Measurements from ENCODE around the gene CAVIN3.
A peak's percentile ranks its signal among the peaks of the same experiment; 100 is the strongest.

Gene CAVIN3

DNA sequence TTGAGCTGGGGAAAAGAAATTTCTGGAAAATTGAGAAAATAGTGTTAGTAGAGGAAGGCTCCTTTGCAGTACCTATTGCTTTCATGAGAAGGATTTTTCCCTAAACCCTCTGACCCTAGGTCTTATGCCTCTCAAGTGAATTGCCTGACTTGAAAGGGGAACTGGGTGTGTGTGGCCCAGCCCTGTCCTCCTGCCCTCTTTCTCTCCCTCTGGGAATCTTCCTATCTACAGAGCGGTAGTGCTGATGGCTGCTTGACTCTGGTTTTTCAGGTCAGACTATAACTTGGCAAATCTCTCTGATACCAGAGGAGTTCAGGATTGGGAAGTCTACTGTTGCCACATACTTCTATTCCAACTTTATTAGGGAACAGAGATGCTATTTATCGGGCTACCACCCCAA is 19.2 kb downstream of the CAVIN3 start:
- TF ChIP-seq MAX (IDR thresholded peaks at IDR 0.05; ENCODE audit: low read depth, low read length) (no peak), MYC (IDR thresholded peaks at IDR 0.05; ENCODE audit: low read depth, low read length) (no peak), POLR2A (IDR thresholded peaks at IDR 0.05; ENCODE audit: extremely low read depth, insufficient read length) (no peak)
- TF ChIP-seq, protein P1, sequence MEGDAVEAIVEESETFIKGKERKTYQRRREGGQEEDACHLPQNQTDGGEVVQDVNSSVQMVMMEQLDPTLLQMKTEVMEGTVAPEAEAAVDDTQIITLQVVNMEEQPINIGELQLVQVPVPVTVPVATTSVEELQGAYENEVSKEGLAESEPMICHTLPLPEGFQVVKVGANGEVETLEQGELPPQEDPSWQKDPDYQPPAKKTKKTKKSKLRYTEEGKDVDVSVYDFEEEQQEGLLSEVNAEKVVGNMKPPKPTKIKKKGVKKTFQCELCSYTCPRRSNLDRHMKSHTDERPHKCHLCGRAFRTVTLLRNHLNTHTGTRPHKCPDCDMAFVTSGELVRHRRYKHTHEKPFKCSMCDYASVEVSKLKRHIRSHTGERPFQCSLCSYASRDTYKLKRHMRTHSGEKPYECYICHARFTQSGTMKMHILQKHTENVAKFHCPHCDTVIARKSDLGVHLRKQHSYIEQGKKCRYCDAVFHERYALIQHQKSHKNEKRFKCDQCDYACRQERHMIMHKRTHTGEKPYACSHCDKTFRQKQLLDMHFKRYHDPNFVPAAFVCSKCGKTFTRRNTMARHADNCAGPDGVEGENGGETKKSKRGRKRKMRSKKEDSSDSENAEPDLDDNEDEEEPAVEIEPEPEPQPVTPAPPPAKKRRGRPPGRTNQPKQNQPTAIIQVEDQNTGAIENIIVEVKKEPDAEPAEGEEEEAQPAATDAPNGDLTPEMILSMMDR (IDR thresholded peaks at IDR 0.05; ENCODE audit: low read depth, low read length) = no peak
- H3K4me3 ChIP-seq (ENCODE audit: low read depth, low read length) = no peak overlapping the region
- DNase-seq (ENCODE audit: low read depth) = no peak

DNA sequence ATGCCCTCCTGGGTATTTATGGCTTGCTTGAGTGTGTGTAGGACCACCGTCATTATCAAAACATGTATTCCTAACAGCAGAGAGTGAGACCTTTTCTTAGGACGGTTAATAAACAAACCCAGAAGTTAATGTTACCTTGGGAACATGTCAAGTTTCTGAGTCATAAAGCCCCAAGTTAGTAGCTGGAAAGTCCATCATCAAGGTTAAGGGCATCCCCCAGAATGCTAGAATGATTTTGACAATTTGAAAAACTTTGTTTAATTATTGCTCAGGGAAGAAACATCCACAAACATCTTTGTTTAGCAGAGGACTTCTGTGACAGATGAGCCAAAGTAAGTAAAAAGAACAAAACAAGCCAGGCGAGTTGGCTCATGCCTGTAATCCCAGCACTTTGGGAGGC is 20.0 kb downstream of the CAVIN3 start:
- no peak for TF ChIP-seq POLR2A (IDR thresholded peaks at IDR 0.05; ENCODE audit: extremely low read depth, insufficient read length)
- no peak for DNase-seq (ENCODE audit: low read depth)

DNA sequence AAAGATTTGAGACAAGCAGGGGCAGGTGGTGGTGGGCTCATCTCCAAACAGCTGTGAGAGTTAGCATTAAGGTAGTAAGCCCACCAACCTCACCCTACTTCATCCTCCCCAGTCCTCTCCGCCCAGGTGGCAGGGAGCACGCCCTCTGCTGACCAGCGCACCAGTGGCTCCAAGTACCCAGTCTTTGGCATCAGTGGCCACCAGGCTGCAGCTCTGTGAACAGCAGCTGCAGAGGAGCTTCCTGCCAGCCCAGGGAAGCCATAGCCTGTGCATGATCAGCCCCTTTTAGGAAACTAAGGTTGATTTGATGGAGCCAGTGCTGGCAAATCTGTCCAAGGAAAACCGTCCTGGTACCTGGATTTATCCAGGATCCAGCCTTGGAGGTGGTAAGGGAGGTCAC is 21.7 kb downstream of the CAVIN3 start:
- peak; percentile 31 for DNase-seq (ENCODE audit: low read depth)
- TF ChIP-seq MAX (IDR thresholded peaks at IDR 0.05; ENCODE audit: low read depth, low read length) (no peak), MYC (IDR thresholded peaks at IDR 0.05; ENCODE audit: low read depth, low read length) (no peak), POLR2A (IDR thresholded peaks at IDR 0.05; ENCODE audit: extremely low read depth, insufficient read length) (no peak)
- TF ChIP-seq, protein P1 (IDR thresholded peaks at IDR 0.05; ENCODE audit: low read depth, low read length) = peak; percentile 31
- H3K4me3 ChIP-seq (ENCODE audit: low read depth, low read length) = no peak overlapping the region

More for the DNA sequence above, 20.0 kb downstream of the CAVIN3 start:
- no peak overlapping the region for H3K4me3 ChIP-seq (ENCODE audit: low read depth, low read length)

- no peak overlapping the region for H3K4me3 ChIP-seq (ENCODE audit: low read depth, low read length)
- no peak for DNase-seq (ENCODE audit: low read depth)
- TF ChIP-seq MYC (IDR thresholded peaks at IDR 0.05; ENCODE audit: low read depth, low read length) = no peak
- TF ChIP-seq MAX (IDR thresholded peaks at IDR 0.05; ENCODE audit: low read depth, low read length) = no peak
- no peak for TF ChIP-seq POLR2A (IDR thresholded peaks at IDR 0.05; ENCODE audit: extremely low read depth, insufficient read length)
- TF ChIP-seq, protein P1 (IDR thresholded peaks at IDR 0.05; ENCODE audit: low read depth, low read length) = peak; percentile 5
Observed at GRCh38 chr11:6297831-6298230, 22.5 kb downstream of the CAVIN3 start.

- no peak for DNase-seq (ENCODE audit: low read depth)
- TF ChIP-seq MYC (IDR thresholded peaks at IDR 0.05; ENCODE audit: low read depth, low read length) (no peak), POLR2A (IDR thresholded peaks at IDR 0.05; ENCODE audit: extremely low read depth, insufficient read length) (no peak), MAX (IDR thresholded peaks at IDR 0.05; ENCODE audit: low read depth, low read length) (no peak)
- TF ChIP-seq, protein P1 (IDR thresholded peaks at IDR 0.05; ENCODE audit: low read depth, low read length) = no peak
Observed at GRCh38 chr11:6285019-6285418, 35.3 kb downstream of the CAVIN3 start.

DNA sequence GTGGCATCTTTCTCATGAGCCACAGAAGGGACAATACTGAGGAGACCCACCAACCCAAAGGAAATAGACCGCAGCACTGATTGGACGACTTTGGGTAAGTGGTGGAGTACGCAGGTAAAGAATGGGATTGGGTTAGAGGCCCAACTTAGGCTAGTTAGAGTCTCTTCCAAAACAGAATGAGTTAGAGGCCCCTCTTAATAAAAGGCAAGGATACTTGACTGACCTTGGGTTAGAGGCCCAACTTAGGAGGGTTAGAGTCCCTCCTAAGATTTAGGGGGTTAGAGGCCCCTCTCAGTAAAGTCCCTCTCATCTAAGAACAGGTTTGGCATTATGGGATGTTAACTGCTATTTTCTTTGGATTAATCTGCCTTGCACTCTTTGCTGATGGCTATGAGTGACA is 36.1 kb downstream of the CAVIN3 start:
- TF ChIP-seq MAX (IDR thresholded peaks at IDR 0.05; ENCODE audit: low read depth, low read length) = no peak
- TF ChIP-seq, protein P1 (IDR thresholded peaks at IDR 0.05; ENCODE audit: low read depth, low read length) = no peak
- no peak for TF ChIP-seq MYC (IDR thresholded peaks at IDR 0.05; ENCODE audit: low read depth, low read length)
- no peak for TF ChIP-seq POLR2A (IDR thresholded peaks at IDR 0.05; ENCODE audit: extremely low read depth, insufficient read length)
- no peak for DNase-seq (ENCODE audit: low read depth)
- H3K4me3 ChIP-seq (ENCODE audit: low read depth, low read length) = no peak overlapping the region

More at GRCh38 chr11:6285019-6285418, 35.3 kb downstream of the CAVIN3 start:
- H3K4me3 ChIP-seq (ENCODE audit: low read depth, low read length) = no peak overlapping the region
